Spleen (tissue), 11 donors: Measurements from ENCODE around the gene ROR1. TPM values are rescaled to one million over a fixed set of nuclear protein-coding genes. Genes with fewer than 3 reads are reported as not detected.

Experiments used
- DNase-seq: peaks from one replicate; pipeline ENCODE4 v3.0.0-alpha.2; 2020
- H3K27ac ChIP-seq, 8 donors: fragments of 200-600 bp; sonication (generic) in 7 of 8; 1 replicate in 4 of 8; 2 replicates in 4 of 8; pipeline versions ENCODE4 v1.5.0 to v1.8.0; 2016 to 2021; ENCODE audit warnings: inconsistent platforms in 4 of 8, mild to moderate bottlenecking in 4 of 8, moderate library complexity in 1 of 8
- H3K27me3 ChIP-seq, 7 donors: fragments of 200-600 bp; sonication (generic) in 6 of 7; replicated peaks in 1 of 7; 1 replicate in 4 of 7; 2 replicates in 3 of 7; pipeline versions ENCODE4 v1.5.0 to v1.8.0; 2016 to 2021; ENCODE audit warnings: inconsistent platforms in 3 of 7, mild to moderate bottlenecking in 1 of 7
- H3K36me3 ChIP-seq, 6 donors: fragments of 200-600 bp; sonication (generic) in 5 of 6; 1 replicate in 4 of 6; 2 replicates in 2 of 6; pipeline versions ENCODE4 v1.5.0 to v1.8.0; 2016 to 2021; ENCODE audit warnings: inconsistent platforms in 2 of 6
- H3K4me1 ChIP-seq, 6 donors: fragments of 200-600 bp; sonication (generic) in 5 of 6; 1 replicate in 3 of 6; 2 replicates in 3 of 6; pipeline versions ENCODE4 v1.5.0 to v1.8.0; 2016 to 2021; ENCODE audit warnings: inconsistent platforms in 3 of 6
- H3K4me3 ChIP-seq, 8 donors: fragments of 200-600 bp; sonication (generic) in 7 of 8; 1 replicate in 4 of 8; 2 replicates in 4 of 8; pipeline versions ENCODE4 v1.5.0 to v1.8.0; 2016 to 2021; ENCODE audit warnings: inconsistent platforms in 4 of 8, mild to moderate bottlenecking in 4 of 8, moderate library complexity in 2 of 8
- H3K9me3 ChIP-seq, 8 donors: fragments of 200-600 bp; sonication (generic) in 7 of 8; 1 replicate in 4 of 8; 2 replicates in 4 of 8; pipeline versions ENCODE4 v1.5.0 to v1.8.0; 2016 to 2021; ENCODE audit warnings: inconsistent platforms in 4 of 8
- POLR2A ChIP-seq, 3 donors: fragments of 450-650 bp; IDR thresholded peaks; one replicate each; pipeline ENCODE4 v1.5.1; 2017; ENCODE audit warnings: antibody characterized with exemption in 3 of 3, mild to moderate bottlenecking in 1 of 3
- POLR2AphosphoS5 ChIP-seq, 3 donors: sonication (generic); formaldehyde crosslinking; IDR thresholded peaks; one replicate each; pipeline ENCODE4 v1.5.1; 2017; ENCODE audit warnings: antibody characterized with exemption in 3 of 3
- WGBS, 5 donors: extraction: QIAGEN DNeasy Blood & Tissue Kit in 3 of 5; methylation state at CpG; one replicate each; pipeline versions ENCODE4 v1.1.5 to v1.1.7; 2013 to 2018; 5-methylcytosine and 5-hydroxymethylcytosine counted together
- intact Hi-C: fragments of 100-400 bp; cut with DNase I; formaldehyde crosslinking; loops from one replicate; pipeline ENCODE4 v1.15.0; 2023; ENCODE audit warnings: low total_unique reads
- polyA plus RNA-seq, 3 donors: library from polyadenylated mRNA; stranded (reverse); fragments of 200-250 nt; gene quantifications; one replicate each; pipeline ENCODE4 v1.2.1, GENCODE V29; 2013
- total RNA-seq, 7 donors: library from RNA; depleted of rRNA in 3 of 7; stranded (reverse); fragments of >200 nt in 3 of 7; fragmentation: NEBNext Ultra II Directional in 4 of 7; extraction: Animal tissue kit (Norgen Biotek cat#: 25700) in 4 of 7; gene quantifications; one replicate each; pipeline versions ENCODE4 v1.1.0 to v1.2.1, GENCODE V29; 2016 to 2021
- TF ChIP-seq, protein P1 (sequence below), 11 experiments: fragments of 200-600 bp in 7 of 11; fragments of 450-650 bp in 4 of 11; sonication (generic) in 4 of 11; IDR thresholded peaks in 8 of 11; conservative IDR thresholded peaks in 3 of 11; 1 replicate in 7 of 11; 2 replicates in 4 of 11; pipeline versions ENCODE4 v1.4.0 to v1.8.0; 2016 to 2021; ENCODE audit warnings: antibody characterized with exemption in 11 of 11, inconsistent platforms in 4 of 11, mild to moderate bottlenecking in 1 of 11
- donor health status: healthy with polysubstance abuse.
- donor health status: DM: no; HTN: no; CAD: no; lungs with moderate emphysema.
- donor health status: DM: no; HTN: no; CAD: no.
- donor health status: Bipolar disorder and iron deficiency.
- donor health status: healthy.
- donor health status: DM: no; HTN: no; CAD: no.
- donor health status: DM: yes; HTN: yes; CAD: no.

The ROR1 gene
- total and polyA plus RNA-seq, 10 donors: 0.43 to 12.3 (median 6.4) TPM

DNA sequence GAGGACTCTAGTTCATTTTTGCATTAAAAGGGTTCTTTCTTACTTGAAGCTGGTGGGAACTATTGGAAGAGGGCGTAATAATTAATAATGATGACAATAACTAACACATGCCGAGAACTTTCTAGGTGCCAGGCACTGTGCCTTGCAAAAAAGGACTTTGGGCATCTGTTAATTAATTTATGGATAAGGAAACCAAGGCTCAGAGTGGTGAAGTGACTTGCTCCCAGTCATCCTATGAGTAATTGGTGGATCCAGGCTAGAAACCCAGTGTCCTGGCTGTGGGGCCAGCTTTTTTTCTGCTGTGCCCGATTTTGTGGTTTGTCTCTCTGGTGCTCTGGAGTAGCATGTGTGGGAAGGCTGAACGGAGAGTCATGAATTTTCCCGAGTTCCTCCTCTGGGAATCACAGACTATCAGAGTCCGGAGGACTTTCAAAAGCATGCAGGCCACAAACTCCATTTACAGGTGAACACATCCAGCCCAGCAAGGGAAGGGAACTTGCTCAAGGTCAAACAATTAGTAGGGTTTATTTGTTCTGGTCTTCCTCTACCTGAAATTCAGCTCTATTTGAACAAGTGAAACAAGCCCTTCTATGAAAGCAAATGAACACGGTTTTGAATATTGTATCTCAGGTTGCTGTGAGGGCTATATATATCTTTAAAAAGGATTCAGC, 23.4 kb downstream of the ROR1 start:
- H3K27ac ChIP-seq: no peak overlapping the region
- peaks cover 0 to 5% (median 0%) of the 10 kb centered on the region in 6 donors for H3K4me1 ChIP-seq
- H3K9me3 ChIP-seq: no peaks in the 10 kb centered on the region
- no peaks in the 10 kb centered on the region for H3K36me3 ChIP-seq
- WGBS, 5 donors: 80 to 92% (median 88%) methylated on average over 7 of the region's 7 CpGs
- TF ChIP-seq, protein P1, sequence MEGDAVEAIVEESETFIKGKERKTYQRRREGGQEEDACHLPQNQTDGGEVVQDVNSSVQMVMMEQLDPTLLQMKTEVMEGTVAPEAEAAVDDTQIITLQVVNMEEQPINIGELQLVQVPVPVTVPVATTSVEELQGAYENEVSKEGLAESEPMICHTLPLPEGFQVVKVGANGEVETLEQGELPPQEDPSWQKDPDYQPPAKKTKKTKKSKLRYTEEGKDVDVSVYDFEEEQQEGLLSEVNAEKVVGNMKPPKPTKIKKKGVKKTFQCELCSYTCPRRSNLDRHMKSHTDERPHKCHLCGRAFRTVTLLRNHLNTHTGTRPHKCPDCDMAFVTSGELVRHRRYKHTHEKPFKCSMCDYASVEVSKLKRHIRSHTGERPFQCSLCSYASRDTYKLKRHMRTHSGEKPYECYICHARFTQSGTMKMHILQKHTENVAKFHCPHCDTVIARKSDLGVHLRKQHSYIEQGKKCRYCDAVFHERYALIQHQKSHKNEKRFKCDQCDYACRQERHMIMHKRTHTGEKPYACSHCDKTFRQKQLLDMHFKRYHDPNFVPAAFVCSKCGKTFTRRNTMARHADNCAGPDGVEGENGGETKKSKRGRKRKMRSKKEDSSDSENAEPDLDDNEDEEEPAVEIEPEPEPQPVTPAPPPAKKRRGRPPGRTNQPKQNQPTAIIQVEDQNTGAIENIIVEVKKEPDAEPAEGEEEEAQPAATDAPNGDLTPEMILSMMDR (IDR thresholded peaks at IDR 0.05 in 8 of 11, conservative IDR thresholded peaks at IDR 0.05 in 3 of 11): no peak
- TF ChIP-seq POLR2AphosphoS5 (IDR thresholded peaks at IDR 0.05): no peak
- no peak for TF ChIP-seq POLR2A (IDR thresholded peaks at IDR 0.05)
- intact Hi-C loops: no loop called here
- DNase-seq: no peak
- no peak overlapping the region for H3K4me3 ChIP-seq
- H3K27me3 ChIP-seq: no peaks in the 10 kb centered on the region

- no peak for DNase-seq
- TF ChIP-seq, protein P1 (IDR thresholded peaks at IDR 0.05 in 8 of 11, conservative IDR thresholded peaks at IDR 0.05 in 3 of 11): no peak
- TF ChIP-seq POLR2AphosphoS5 (IDR thresholded peaks at IDR 0.05) (no peak), POLR2A (IDR thresholded peaks at IDR 0.05) (no peak)
- H3K27ac ChIP-seq: no peak overlapping the region
- H3K27me3 ChIP-seq: no peaks in the 10 kb centered on the region
- intact Hi-C loops: no loop called here
- peaks cover 0 to 5% (median 0%) of the 10 kb centered on the region in 6 donors for H3K4me1 ChIP-seq
- no peaks in the 10 kb centered on the region for H3K36me3 ChIP-seq
- H3K4me3 ChIP-seq: no peak overlapping the region
- no peaks in the 10 kb centered on the region for H3K9me3 ChIP-seq
- WGBS, 5 donors: 50 to 98% (median 77%) methylated on average over 2 of the region's 2 CpGs
Measured at GRCh38 chr1:63798284-63798683, 24.5 kb downstream of the ROR1 start.

- TF ChIP-seq POLR2A (IDR thresholded peaks at IDR 0.05) (no peak), POLR2AphosphoS5 (IDR thresholded peaks at IDR 0.05) (no peak)
- TF ChIP-seq, protein P1 (IDR thresholded peaks at IDR 0.05 in 8 of 11, conservative IDR thresholded peaks at IDR 0.05 in 3 of 11): no peak
- Histone ChIP-seq H3K27me3 (no peaks in the 10 kb centered on the region), H3K27ac (no peak overlapping the region), H3K4me1 (peaks cover 0 to 5% (median 0%) of the 10 kb centered on the region in 6 donors), H3K9me3 (no peaks in the 10 kb centered on the region), H3K36me3 (no peaks in the 10 kb centered on the region), H3K4me3 (no peak overlapping the region)
- 78 to 90% (median 87%) methylated on average over 1 of the region's 1 CpG for WGBS, 5 donors
- DNase-seq: no peak
- intact Hi-C loops: no loop called here
Measured at GRCh38 chr1:63799307-63799706, 25.5 kb downstream of the ROR1 start.

GRCh38 chr1:63799820-63800219, 26.0 kb downstream of the ROR1 start:
- Histone ChIP-seq H3K4me3 (no peak overlapping the region), H3K9me3 (no peaks in the 10 kb centered on the region), H3K27ac (no peak overlapping the region), H3K27me3 (no peaks in the 10 kb centered on the region), H3K36me3 (no peaks in the 10 kb centered on the region), H3K4me1 (peaks cover 0 to 5% (median 0%) of the 10 kb centered on the region in 6 donors)
- intact Hi-C loops: no loop called here
- WGBS, 5 donors: 52 to 82% (median 65%) methylated on average over 3 of the region's 3 CpGs
- TF ChIP-seq POLR2A (IDR thresholded peaks at IDR 0.05) (no peak), POLR2AphosphoS5 (IDR thresholded peaks at IDR 0.05) (no peak)
- TF ChIP-seq, protein P1 (IDR thresholded peaks at IDR 0.05 in 8 of 11, conservative IDR thresholded peaks at IDR 0.05 in 3 of 11): no peak
- no peak for DNase-seq
